ENCODE results near the gene EML5.
A peak's percentile ranks its signal among the peaks of the same experiment; 100 is the strongest.
"Not testable (repeated sequence)": the region's sequence is repeated elsewhere in the genome, so short reads cannot be mapped to it uniquely, and the experiment has no call there.

Gene EML5

GRCh38 chr14:88792473-88793258, at the start of gene EML5:
EML5 (minus strand) TSS chr14:88792953; CDS start chr14:88792503, 450 bp downstream.
- DNase-seq (ENCODE audit: low read depth, low spot score), result peak; percentile 70

- no peak for DNase-seq (ENCODE audit: low read depth, low spot score)
Measured at GRCh38 chr14:88842414-88842813, 49.7 kb upstream of the EML5 start.

GRCh38 chr14:88841741-88842140, 49.0 kb upstream of the EML5 start:
- DNase-seq (ENCODE audit: low read depth, low spot score), result no peak

- no peak for DNase-seq (ENCODE audit: low read depth, low spot score)
Measured at GRCh38 chr14:88840926-88841325, 48.2 kb upstream of the EML5 start.

GRCh38 chr14:88838015-88838414, 45.3 kb upstream of the EML5 start:
- DNase-seq (ENCODE audit: low read depth, low spot score), result no peak

GRCh38 chr14:88837495-88837894, 44.7 kb upstream of the EML5 start:
- DNase-seq (ENCODE audit: low read depth, low spot score), result no peak

GRCh38 chr14:88835661-88836060, 42.9 kb upstream of the EML5 start:
- no peak for DNase-seq (ENCODE audit: low read depth, low spot score)

GRCh38 chr14:88834883-88835431, 42.2 kb upstream of the EML5 start:
- DNase-seq (ENCODE audit: low read depth, low spot score), result no peak

GRCh38 chr14:88831284-88831683, 38.5 kb upstream of the EML5 start:
- no peak for DNase-seq (ENCODE audit: low read depth, low spot score)

GRCh38 chr14:88829685-88830302, 37.0 kb upstream of the EML5 start:
- no peak for DNase-seq (ENCODE audit: low read depth, low spot score)

GRCh38 chr14:88829188-88829587, 36.4 kb upstream of the EML5 start:
- DNase-seq (ENCODE audit: low read depth, low spot score), result no peak

- DNase-seq (ENCODE audit: low read depth, low spot score), result no peak
Measured at GRCh38 chr14:88825503-88825902, 32.8 kb upstream of the EML5 start.

GRCh38 chr14:88825078-88825458, 32.3 kb upstream of the EML5 start:
- DNase-seq (ENCODE audit: low read depth, low spot score), result no peak

- peak; percentile 65 for DNase-seq (ENCODE audit: low read depth, low spot score)
Measured at GRCh38 chr14:88824314-88825077, 31.7 kb upstream of the EML5 start, which contains the start of gene TTC8. TTC8 (plus strand) TSS chr14:88824651; CDS start chr14:88824708, 57 bp downstream.

- DNase-seq (ENCODE audit: low read depth, low spot score), result no peak
Measured at GRCh38 chr14:88823968-88824313, 31.2 kb upstream of the EML5 start.

- DNase-seq (ENCODE audit: low read depth, low spot score), result no peak
Measured at GRCh38 chr14:88821888-88822287, 29.1 kb upstream of the EML5 start.

- no peak for DNase-seq (ENCODE audit: low read depth, low spot score)
Measured at GRCh38 chr14:88821378-88821777, 28.6 kb upstream of the EML5 start.

GRCh38 chr14:88819674-88820073, 26.9 kb upstream of the EML5 start:
- DNase-seq (ENCODE audit: low read depth, low spot score), result not testable (repeated sequence)

GRCh38 chr14:88818018-88818417, 25.3 kb upstream of the EML5 start:
- no peak for DNase-seq (ENCODE audit: low read depth, low spot score)

GRCh38 chr14:88815980-88816379, 23.2 kb upstream of the EML5 start:
- DNase-seq (ENCODE audit: low read depth, low spot score), result no peak

GRCh38 chr14:88808359-88808758, 15.6 kb upstream of the EML5 start:
- DNase-seq (ENCODE audit: low read depth, low spot score), result no peak

- no peak for DNase-seq (ENCODE audit: low read depth, low spot score)
Measured at GRCh38 chr14:88804477-88804876, 11.7 kb upstream of the EML5 start.
